UCSD-AML1 (cell line): ENCODE results near the gene THAP7.

Experiments
- DNase-seq: peaks from one replicate; lab custom pipeline; 2025; ENCODE audit not compliant: unreplicated experiment; lab: John Stamatoyannopoulos, UW

The THAP7 gene

DNA sequence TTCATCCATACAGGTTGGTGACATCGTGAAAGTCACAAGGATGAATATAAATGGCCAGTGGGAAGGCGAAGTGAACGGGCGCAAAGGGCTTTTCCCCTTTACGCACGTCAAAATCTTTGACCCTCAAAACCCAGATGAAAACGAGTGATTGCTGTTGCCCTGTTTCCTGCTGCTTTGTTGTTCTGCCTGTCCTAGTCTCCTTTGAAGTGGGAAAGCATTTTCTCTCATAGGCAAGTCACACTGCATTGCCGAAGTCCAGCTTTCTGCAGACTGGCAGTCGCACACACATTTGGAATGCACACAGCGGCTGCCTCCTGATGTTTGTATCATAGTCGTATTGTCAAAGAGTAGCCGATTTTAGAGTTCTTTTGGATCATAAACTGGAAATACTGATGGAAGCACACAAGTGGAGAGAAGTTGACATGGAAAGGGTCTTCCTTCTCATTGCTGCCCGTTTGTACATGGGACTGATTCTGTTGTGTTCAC is 52.2 kb downstream of the THAP7 start:
- no peak for DNase-seq
